Colonic mucosa (tissue), 4 donors: Measurements from ENCODE around the gene DONSON. TPM values are rescaled to one million over a fixed set of nuclear protein-coding genes. Genes with fewer than 3 reads are reported as not detected.

ENCODE experiments used
- DNase-seq: peaks from one replicate; pipeline ENCODE4 v3.0.0-alpha.2; 2020
- H3K27ac ChIP-seq: fragments of 200-600 bp; one replicate; pipeline ENCODE4 v1.8.0; 2021
- H3K27me3 ChIP-seq: fragments of 200-600 bp; one replicate; pipeline ENCODE4 v1.8.0; 2021
- H3K36me3 ChIP-seq: fragments of 200-600 bp; one replicate; pipeline ENCODE4 v1.8.0; 2021
- H3K4me1 ChIP-seq: fragments of 200-600 bp; one replicate; pipeline ENCODE4 v1.8.0; 2021; ENCODE audit warnings: mild to moderate bottlenecking
- H3K4me3 ChIP-seq: fragments of 200-600 bp; one replicate; pipeline ENCODE4 v1.8.0; 2021
- H3K9ac ChIP-seq, 2 donors: one replicate each; pipeline ENCODE4 v1.7.0; 2013; ENCODE audit warnings: control low read depth in 2 of 2, low read depth in 2 of 2, low read length in 2 of 2
- H3K9me3 ChIP-seq: fragments of 200-600 bp; one replicate; pipeline ENCODE4 v1.8.0; 2021
- intact Hi-C: fragments of 100-400 bp; cut with DNase I; formaldehyde crosslinking; loops from one replicate; pipeline ENCODE4 v1.14.1; 2022
- total RNA-seq, 2 donors: library from RNA; stranded (reverse); fragmentation: NEBNext Ultra II Directional in 1 of 2; extraction: Animal tissue kit (Norgen Biotek cat#: 25700) in 1 of 2; gene quantifications; one replicate each; pipeline ENCODE4 v1.2.1, GENCODE V29; 2021
- TF ChIP-seq, protein P1 (sequence below): fragments of 200-600 bp; IDR thresholded peaks from one replicate; pipeline ENCODE4 v1.8.0; 2022; ENCODE audit warnings: antibody characterized with exemption, mild to moderate bottlenecking
- donor health status: healthy.
- donor health status: DM: no; HTN: no; CAD: no.
- donor health status: DM: no; HTN: no; CAD: no.

DONSON gene
- total RNA-seq, 2 donors from 2014 or later: 7.7 to 21.7 TPM

DNA sequence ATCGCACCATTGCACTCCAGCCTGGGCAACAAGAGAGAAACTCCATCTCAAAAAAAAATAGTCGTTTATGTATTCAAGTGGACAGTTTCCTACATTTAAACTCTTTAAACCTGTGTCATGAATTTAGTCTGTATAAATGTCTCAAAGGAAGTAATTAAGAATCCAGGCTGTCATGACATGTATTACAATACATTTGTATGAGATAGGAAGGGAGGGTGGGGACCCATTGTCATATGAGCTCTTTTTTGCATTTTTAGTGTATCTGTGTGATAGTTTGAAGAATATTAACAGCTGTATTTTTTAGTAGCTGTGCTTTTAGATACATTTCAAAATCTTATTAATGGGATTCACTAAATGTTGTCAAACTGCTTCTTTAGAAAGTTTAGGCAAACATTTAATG is 20.0 kb downstream of the DONSON start:
- Histone ChIP-seq H3K4me3 (no peak overlapping the region), H3K4me1 (no peaks in the 10 kb centered on the region), H3K27me3 (no peaks in the 10 kb centered on the region), H3K27ac (no peak overlapping the region), H3K36me3 (peaks cover 18% of the 10 kb centered on the region), H3K9me3 (no peaks in the 10 kb centered on the region), H3K9ac (no peak overlapping the region)
- no peak for DNase-seq
- TF ChIP-seq, protein P1, sequence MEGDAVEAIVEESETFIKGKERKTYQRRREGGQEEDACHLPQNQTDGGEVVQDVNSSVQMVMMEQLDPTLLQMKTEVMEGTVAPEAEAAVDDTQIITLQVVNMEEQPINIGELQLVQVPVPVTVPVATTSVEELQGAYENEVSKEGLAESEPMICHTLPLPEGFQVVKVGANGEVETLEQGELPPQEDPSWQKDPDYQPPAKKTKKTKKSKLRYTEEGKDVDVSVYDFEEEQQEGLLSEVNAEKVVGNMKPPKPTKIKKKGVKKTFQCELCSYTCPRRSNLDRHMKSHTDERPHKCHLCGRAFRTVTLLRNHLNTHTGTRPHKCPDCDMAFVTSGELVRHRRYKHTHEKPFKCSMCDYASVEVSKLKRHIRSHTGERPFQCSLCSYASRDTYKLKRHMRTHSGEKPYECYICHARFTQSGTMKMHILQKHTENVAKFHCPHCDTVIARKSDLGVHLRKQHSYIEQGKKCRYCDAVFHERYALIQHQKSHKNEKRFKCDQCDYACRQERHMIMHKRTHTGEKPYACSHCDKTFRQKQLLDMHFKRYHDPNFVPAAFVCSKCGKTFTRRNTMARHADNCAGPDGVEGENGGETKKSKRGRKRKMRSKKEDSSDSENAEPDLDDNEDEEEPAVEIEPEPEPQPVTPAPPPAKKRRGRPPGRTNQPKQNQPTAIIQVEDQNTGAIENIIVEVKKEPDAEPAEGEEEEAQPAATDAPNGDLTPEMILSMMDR: no peak
- intact Hi-C loops: no loop called here

DNA sequence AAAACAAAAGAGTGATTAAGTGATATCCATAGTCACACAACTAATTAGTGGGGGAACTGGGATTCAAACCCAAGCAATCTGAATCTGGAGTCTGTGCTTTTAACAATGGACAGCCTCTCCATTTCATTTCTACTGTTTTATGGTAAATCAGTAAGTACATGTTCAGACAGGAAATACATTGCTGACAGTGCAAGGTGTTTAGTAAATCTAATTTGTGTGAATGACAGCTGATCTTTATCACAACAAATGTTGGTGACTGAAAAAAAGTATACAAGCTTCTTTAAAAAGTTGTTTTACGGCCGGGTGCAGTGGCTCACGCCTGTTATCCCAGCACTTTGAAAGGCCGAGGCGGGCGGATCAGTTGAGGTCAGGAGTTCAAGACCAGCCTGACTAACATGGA is 20.6 kb downstream of the DONSON start:
- TF ChIP-seq, protein P1: no peak
- no peaks in the 10 kb centered on the region for H3K9me3 ChIP-seq
- DNase-seq: no peak
- H3K4me1 ChIP-seq: no peaks in the 10 kb centered on the region
- H3K36me3 ChIP-seq: peaks cover 18% of the 10 kb centered on the region
- intact Hi-C loops: no loop called here
- no peaks in the 10 kb centered on the region for H3K27me3 ChIP-seq
- H3K27ac ChIP-seq: no peak overlapping the region
- no peak overlapping the region for H3K9ac ChIP-seq
- no peak overlapping the region for H3K4me3 ChIP-seq

DNA sequence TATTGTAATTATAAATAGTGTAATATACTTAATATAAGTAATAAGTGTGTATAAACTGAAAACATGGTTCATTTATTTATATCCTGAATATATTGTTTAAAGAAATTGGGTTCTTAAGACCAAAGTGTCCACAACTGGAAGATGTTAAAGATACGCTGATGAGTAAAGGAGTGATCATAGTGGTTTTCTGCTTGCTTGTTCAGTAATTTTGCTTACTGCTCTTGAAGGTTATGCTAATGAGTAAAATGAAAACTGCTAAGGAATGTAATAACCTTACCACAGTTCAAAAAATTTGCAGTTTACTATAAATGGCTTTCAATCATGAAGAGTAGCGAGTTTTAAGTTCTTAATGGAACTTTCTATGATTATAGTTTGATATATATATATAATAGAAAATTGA is 22.0 kb downstream of the DONSON start:
- Histone ChIP-seq H3K9ac (no peak overlapping the region), H3K9me3 (no peaks in the 10 kb centered on the region), H3K36me3 (peaks cover 16% of the 10 kb centered on the region), H3K27ac (no peak overlapping the region), H3K4me1 (no peaks in the 10 kb centered on the region), H3K27me3 (no peaks in the 10 kb centered on the region), H3K4me3 (no peak overlapping the region)
- DNase-seq: no peak
- TF ChIP-seq, protein P1: no peak
- intact Hi-C loops: no loop called here

DNA sequence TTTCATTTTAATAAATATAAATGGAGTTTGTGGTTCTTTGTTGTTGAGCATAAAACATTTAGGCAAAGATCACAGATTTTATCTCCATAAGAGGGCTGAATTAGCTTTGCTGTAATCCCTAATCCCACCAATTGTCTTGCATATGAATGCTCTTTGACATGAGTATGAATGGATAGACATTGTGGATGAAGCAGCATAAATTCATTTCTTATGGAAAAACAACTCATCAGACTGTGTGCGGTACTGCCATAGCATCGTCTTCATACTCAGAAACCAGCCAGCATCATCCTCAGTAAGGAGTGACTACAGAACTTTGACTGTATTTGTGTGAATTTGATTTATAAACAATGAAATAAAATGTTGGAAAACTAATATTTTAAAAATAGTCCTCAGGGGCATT is 26.1 kb downstream of the DONSON start:
- DNase-seq: no peak
- peaks cover 8% of the 10 kb centered on the region for H3K36me3 ChIP-seq
- intact Hi-C loops: no loop called here
- H3K27me3 ChIP-seq: no peaks in the 10 kb centered on the region
- H3K9me3 ChIP-seq: no peaks in the 10 kb centered on the region
- H3K27ac ChIP-seq: no peak overlapping the region
- no peak overlapping the region for H3K9ac ChIP-seq
- no peak overlapping the region for H3K4me3 ChIP-seq
- H3K4me1 ChIP-seq: no peaks in the 10 kb centered on the region
- TF ChIP-seq, protein P1: no peak

DNA sequence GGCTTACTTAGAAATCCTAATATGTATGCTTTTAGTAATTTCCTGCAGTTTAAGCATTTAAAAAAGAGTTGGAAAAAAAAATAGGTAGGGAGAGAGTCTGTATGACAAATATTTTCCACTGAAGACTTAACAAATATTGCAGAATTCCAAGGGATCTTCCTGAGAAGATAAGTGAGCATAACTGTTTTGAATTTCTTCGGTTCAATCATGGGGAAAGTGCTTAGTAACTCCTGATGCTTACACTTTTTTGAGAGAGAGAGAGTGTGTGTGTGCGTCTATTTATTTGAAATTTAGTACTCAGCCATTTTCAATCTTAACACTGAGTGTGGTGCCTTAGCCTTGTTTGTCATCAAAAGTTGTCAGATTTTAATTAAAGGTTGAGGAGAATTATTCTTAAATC is 27.1 kb downstream of the DONSON start:
- Histone ChIP-seq H3K27me3 (no peaks in the 10 kb centered on the region), H3K4me1 (no peaks in the 10 kb centered on the region), H3K9me3 (no peaks in the 10 kb centered on the region), H3K4me3 (no peak overlapping the region), H3K27ac (no peak overlapping the region), H3K9ac (no peak overlapping the region), H3K36me3 (peaks cover 12% of the 10 kb centered on the region)
- intact Hi-C loops: no loop called here
- no peak for DNase-seq
- TF ChIP-seq, protein P1: no peak

DNA sequence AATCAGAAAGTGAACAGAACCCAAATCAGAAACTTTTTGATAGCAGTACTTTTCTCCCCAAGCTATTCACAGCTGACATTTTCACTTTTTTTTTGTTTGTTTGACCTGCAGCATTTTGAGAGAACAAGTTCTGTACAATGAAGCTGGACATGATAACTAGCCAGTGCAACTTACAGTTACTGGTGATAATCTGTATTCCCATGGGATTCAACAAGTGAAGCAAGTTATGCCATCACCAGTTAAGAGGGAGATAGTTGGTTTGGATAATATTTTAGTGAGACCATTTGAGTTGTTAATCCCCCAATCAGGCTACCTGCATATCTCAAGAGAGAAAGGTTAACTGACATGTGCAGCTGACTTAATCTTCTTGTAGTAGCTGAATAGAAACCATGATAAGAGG is 27.5 kb downstream of the DONSON start:
- H3K27me3 ChIP-seq: no peaks in the 10 kb centered on the region
- TF ChIP-seq, protein P1: no peak
- H3K27ac ChIP-seq: no peak overlapping the region
- no peak overlapping the region for H3K4me3 ChIP-seq
- no peak for DNase-seq
- no peaks in the 10 kb centered on the region for H3K4me1 ChIP-seq
- H3K9ac ChIP-seq: no peak overlapping the region
- peaks cover 12% of the 10 kb centered on the region for H3K36me3 ChIP-seq
- H3K9me3 ChIP-seq: no peaks in the 10 kb centered on the region
- intact Hi-C loops: no loop called here
